ENCODE measurements around the gene LGI2.

DNA sequence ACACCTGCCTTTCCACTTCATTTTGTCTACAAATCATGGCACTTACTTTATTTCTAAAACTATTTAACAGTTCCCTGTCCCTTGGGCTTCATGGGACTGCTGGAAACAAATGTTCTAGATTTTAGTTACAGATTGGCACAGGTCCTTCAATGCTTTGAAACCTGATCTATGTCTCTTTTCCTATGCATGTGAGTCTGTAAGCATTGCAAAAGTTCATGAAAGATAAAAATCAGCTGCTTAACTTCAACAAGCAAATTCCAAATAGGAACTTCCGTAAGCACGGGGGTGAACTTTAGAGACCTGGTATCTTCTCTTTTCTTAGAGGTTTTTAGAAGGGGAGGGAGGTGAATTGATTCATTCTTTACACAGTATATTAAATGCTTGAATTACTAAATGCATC, 9.5 kb downstream of the LGI2 start:
- TF ChIP-seq, protein P1, sequence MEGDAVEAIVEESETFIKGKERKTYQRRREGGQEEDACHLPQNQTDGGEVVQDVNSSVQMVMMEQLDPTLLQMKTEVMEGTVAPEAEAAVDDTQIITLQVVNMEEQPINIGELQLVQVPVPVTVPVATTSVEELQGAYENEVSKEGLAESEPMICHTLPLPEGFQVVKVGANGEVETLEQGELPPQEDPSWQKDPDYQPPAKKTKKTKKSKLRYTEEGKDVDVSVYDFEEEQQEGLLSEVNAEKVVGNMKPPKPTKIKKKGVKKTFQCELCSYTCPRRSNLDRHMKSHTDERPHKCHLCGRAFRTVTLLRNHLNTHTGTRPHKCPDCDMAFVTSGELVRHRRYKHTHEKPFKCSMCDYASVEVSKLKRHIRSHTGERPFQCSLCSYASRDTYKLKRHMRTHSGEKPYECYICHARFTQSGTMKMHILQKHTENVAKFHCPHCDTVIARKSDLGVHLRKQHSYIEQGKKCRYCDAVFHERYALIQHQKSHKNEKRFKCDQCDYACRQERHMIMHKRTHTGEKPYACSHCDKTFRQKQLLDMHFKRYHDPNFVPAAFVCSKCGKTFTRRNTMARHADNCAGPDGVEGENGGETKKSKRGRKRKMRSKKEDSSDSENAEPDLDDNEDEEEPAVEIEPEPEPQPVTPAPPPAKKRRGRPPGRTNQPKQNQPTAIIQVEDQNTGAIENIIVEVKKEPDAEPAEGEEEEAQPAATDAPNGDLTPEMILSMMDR (IDR thresholded peaks at IDR 0.05; ENCODE audit: borderline replicate concordance, extremely low read depth, low read length, poor library complexity, severe bottlenecking), result no peak
- no peak for TF ChIP-seq EZH2 (IDR thresholded peaks at IDR 0.05; ENCODE audit: borderline replicate concordance, low read depth, low read length, severe bottlenecking)
